HUES64 (cell line): ENCODE data around the gene HOXC10.

Experiments used
- H3K27ac ChIP-seq: 2 replicates; pipeline ENCODE4 v1.7.0; 2013; ENCODE audit warnings: low read depth, low read length, inconsistent platforms
- H3K27me3 ChIP-seq: 2 replicates; pipeline ENCODE4 v1.6.1; 2013; ENCODE audit warnings: mild to moderate bottlenecking, low read length; ENCODE audit not compliant: insufficient read depth
- H3K36me3 ChIP-seq: 2 replicates; pipeline ENCODE4 v1.6.1; 2013; ENCODE audit warnings: mild to moderate bottlenecking, low read length; ENCODE audit not compliant: insufficient read depth
- H3K4me1 ChIP-seq: 2 replicates; pipeline ENCODE4 v1.6.1; 2013; ENCODE audit warnings: mild to moderate bottlenecking, low read length, moderate library complexity; ENCODE audit not compliant: insufficient read depth
- H3K4me3 ChIP-seq: 2 replicates; pipeline ENCODE4 v1.5.1; 2013; ENCODE audit warnings: mild to moderate bottlenecking, low read length, moderate library complexity
- H3K9ac ChIP-seq: 2 replicates; pipeline ENCODE4 v1.6.1; 2013; ENCODE audit warnings: mild to moderate bottlenecking, low read depth, low read length
- H3K9me3 ChIP-seq: 2 replicates; pipeline ENCODE4 v1.6.1; 2013; ENCODE audit warnings: low read depth, low read length; ENCODE audit not compliant: insufficient read depth
- WGBS: fragments of 150-250, 120-280 bp; methylation state at CpG from one replicate; pipeline ENCODE4 v1.1.7; 2013; ENCODE audit warnings: missing lambda C conversion rate; 5-methylcytosine and 5-hydroxymethylcytosine counted together

HOXC10 gene

GRCh38 chr12:53968214-53969127 is 16.5 kb upstream of the HOXC10 start:
- WGBS = 31% methylated on average over 24 of the region's 24 CpGs
- peaks cover 100% of the 10 kb centered on the region for H3K27me3 ChIP-seq
- no peak overlapping the region for H3K27ac ChIP-seq
- no peak overlapping the region for H3K9ac ChIP-seq
- H3K4me3 ChIP-seq = no peak overlapping the region
- H3K9me3 ChIP-seq = no peaks in the 10 kb centered on the region
- no peaks in the 10 kb centered on the region for H3K4me1 ChIP-seq
- H3K36me3 ChIP-seq = no peaks in the 10 kb centered on the region

- WGBS = 49% methylated on average over 12 of the region's 12 CpGs
- H3K27ac ChIP-seq = no peak overlapping the region
Observed at GRCh38 chr12:53969588-53970259, 15.2 kb upstream of the HOXC10 start.

GRCh38 chr12:53970451-53970850 is 14.5 kb upstream of the HOXC10 start:
- Histone ChIP-seq H3K27ac (no peak overlapping the region), H3K4me3 (no peak overlapping the region), H3K4me1 (no peaks in the 10 kb centered on the region), H3K36me3 (no peaks in the 10 kb centered on the region), H3K9ac (no peak overlapping the region), H3K9me3 (no peaks in the 10 kb centered on the region), H3K27me3 (peaks cover 100% of the 10 kb centered on the region)
- 27% methylated on average over 4 of the region's 4 CpGs for WGBS

More at GRCh38 chr12:53969588-53970259, 15.2 kb upstream of the HOXC10 start:
- Histone ChIP-seq H3K36me3 (no peaks in the 10 kb centered on the region), H3K4me3 (no peak overlapping the region), H3K4me1 (no peaks in the 10 kb centered on the region), H3K27me3 (peaks cover 100% of the 10 kb centered on the region), H3K9ac (no peak overlapping the region), H3K9me3 (no peaks in the 10 kb centered on the region)

- Histone ChIP-seq H3K27me3 (peaks cover 100% of the 10 kb centered on the region), H3K4me3 (no peak overlapping the region), H3K36me3 (no peaks in the 10 kb centered on the region), H3K9me3 (no peaks in the 10 kb centered on the region), H3K27ac (no peak overlapping the region), H3K4me1 (no peaks in the 10 kb centered on the region), H3K9ac (no peak overlapping the region)
- 78% methylated on average over 2 of the region's 3 CpGs for WGBS
Observed at GRCh38 chr12:53971129-53971528, 13.8 kb upstream of the HOXC10 start.

DNA sequence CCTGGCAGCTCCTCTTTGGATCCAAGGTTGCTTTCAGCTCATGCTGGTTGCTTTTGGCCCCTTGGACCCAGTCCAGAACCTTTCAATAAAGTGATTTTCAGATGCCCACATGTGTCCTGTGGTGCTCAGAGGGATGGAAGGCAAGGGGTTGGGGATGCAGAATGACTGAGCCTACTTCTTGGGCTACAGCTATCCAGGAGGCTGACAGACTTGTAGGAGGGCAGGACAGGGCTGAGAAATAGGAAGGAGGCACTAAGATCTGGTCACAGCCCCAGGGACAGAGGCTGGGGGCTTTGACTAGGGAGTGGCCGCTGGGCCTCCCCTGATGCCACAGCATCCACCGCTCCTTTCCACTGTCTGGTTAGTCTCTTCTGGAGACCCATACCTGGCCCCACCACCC is 13.3 kb upstream of the HOXC10 start:
- no peak overlapping the region for H3K4me3 ChIP-seq
- no peaks in the 10 kb centered on the region; the same call in 1 of the 2 replicates for H3K4me1 ChIP-seq
- H3K36me3 ChIP-seq = no peaks in the 10 kb centered on the region
- H3K9me3 ChIP-seq = no peaks in the 10 kb centered on the region
- 69% methylated on average over 2 of the region's 2 CpGs for WGBS
- H3K27me3 ChIP-seq = peaks cover 100% of the 10 kb centered on the region
- H3K9ac ChIP-seq = no peak overlapping the region
- H3K27ac ChIP-seq = no peak overlapping the region

- Histone ChIP-seq H3K36me3 (no peaks in the 10 kb centered on the region), H3K4me3 (no peak overlapping the region), H3K27me3 (peaks cover 100% of the 10 kb centered on the region), H3K9me3 (no peaks in the 10 kb centered on the region), H3K4me1 (no peaks in the 10 kb centered on the region; the same call in 1 of the 2 replicates), H3K9ac (no peak overlapping the region), H3K27ac (no peak overlapping the region)
- 52% methylated on average over 9 of the region's 9 CpGs for WGBS
Observed at GRCh38 chr12:53972152-53972702, 12.7 kb upstream of the HOXC10 start.

- H3K4me3 ChIP-seq = no peak within 1 kb of the TSS
- H3K4me1 ChIP-seq = no peaks in the 10 kb centered on the region; the same call in 1 of the 2 replicates
- H3K9ac ChIP-seq = no peak within 1 kb of the TSS
- peaks cover 100% of the 10 kb centered on the region for H3K27me3 ChIP-seq
- 16% methylated on average over 18 of the region's 21 CpGs for WGBS
- no peaks in the 10 kb centered on the region for H3K9me3 ChIP-seq
- H3K27ac ChIP-seq = no peak within 1 kb of the TSS
- no peaks in the 10 kb centered on the region for H3K36me3 ChIP-seq
Observed at GRCh38 chr12:53972722-53973235, 12.2 kb upstream of the HOXC10 start, which contains the start of gene HOXC11. TSS of gene HOXC11 (plus strand) at chr12:53973126. CDS start at chr12:53973242, 116 bp downstream.

DNA sequence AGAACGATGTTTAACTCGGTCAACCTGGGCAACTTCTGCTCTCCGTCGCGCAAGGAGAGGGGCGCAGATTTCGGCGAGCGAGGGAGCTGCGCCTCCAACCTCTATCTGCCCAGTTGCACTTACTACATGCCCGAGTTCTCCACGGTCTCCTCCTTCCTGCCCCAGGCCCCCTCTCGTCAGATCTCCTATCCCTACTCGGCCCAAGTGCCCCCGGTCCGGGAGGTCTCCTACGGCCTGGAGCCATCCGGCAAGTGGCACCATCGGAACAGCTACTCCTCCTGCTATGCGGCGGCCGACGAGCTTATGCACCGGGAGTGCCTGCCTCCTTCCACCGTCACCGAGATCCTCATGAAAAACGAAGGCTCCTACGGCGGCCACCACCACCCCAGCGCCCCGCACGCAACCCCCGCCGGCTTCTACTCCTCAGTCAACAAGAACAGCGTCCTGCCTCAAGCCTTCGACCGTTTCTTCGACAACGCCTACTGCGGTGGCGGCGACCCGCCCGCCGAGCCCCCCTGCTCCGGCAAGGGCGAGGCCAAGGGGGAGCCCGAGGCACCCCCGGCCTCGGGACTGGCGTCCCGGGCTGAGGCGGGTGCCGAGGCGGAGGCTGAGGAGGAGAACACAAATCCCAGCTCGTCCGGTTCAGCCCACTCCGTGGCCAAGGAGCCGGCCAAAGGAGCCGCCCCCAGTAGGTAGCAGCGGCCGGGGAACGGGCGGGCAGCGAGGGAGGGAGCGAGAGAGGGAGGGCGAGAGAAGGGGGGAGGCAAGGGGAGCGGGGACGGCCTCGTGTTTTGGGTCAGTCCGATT is 11.5 kb upstream of the HOXC10 start:
- Histone ChIP-seq H3K9ac (no peak overlapping the region), H3K4me3 (no peak overlapping the region), H3K4me1 (no peaks in the 10 kb centered on the region; the same call in 1 of the 2 replicates), H3K9me3 (no peaks in the 10 kb centered on the region), H3K27me3 (peaks cover 100% of the 10 kb centered on the region), H3K27ac (no peak overlapping the region), H3K36me3 (no peaks in the 10 kb centered on the region)
- WGBS = 4% methylated on average over 69 of the region's 71 CpGs

GRCh38 chr12:53974084-53975063 is 10.6 kb upstream of the HOXC10 start, which contains the start of gene HOTAIR:
TSS of gene HOTAIR (minus strand) at chr12:53974954.
- Histone ChIP-seq H3K9ac (no peak within 1 kb of the TSS), H3K27ac (no peak within 1 kb of the TSS), H3K9me3 (no peaks in the 10 kb centered on the region), H3K27me3 (peaks cover 100% of the 10 kb centered on the region), H3K4me1 (no peaks in the 10 kb centered on the region; the same call in 1 of the 2 replicates), H3K4me3 (no peak within 1 kb of the TSS), H3K36me3 (no peaks in the 10 kb centered on the region)
- 8% methylated on average over 60 of the region's 63 CpGs for WGBS
